A549 (cell line): ENCODE results near the gene TRH.

Experiments
- BHLHE40 ChIP-seq: IDR thresholded peaks from 2 replicates; pipeline ENCODE4 v1.6.1; 2012; ENCODE audit warnings: low read depth, low read length, inconsistent platforms
- HDAC2 ChIP-seq: fragments of 200-600 bp; sonication (generic); IDR thresholded peaks from 2 replicates; pipeline ENCODE4 v1.6.1; 2016
- ZSCAN20 ChIP-seq: fragments of 250-450 bp; sonication (Bioruptor Pico); IDR thresholded peaks from 2 replicates; pipeline ENCODE4 v1.8.0; 2022; ENCODE audit warnings: mild to moderate bottlenecking, moderate library complexity
- TF ChIP-seq, protein P1 (sequence below): fragments of >200 bp; sonication (Bioruptor Twin); formaldehyde crosslinking; IDR thresholded peaks from 3 replicates; pipeline ENCODE4 v1.5.1; 2016
- TF ChIP-seq, protein P2 (sequence below): IDR thresholded peaks from 2 replicates; pipeline ENCODE4 v1.6.1; 2012

DNA sequence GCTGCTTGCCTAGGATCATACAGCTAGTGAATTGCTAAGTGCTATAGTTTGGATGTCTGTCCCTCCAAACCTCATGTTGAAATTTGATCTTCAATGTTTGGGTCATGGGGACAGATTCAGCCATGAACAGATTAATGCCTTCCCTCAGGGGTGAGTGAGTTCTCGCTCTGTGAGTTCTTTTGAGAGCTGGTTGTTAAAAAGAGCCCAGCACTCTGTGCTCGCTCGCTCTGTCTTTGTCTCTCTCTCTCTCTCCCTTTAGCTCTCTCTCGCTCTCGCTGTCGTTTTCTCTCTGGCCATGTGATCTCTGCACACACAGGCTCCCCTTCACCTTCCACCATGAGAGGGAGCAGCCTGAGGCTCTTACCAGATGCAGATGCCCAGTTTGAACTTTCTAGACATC is 14.9 kb downstream of the TRH start:
- TF ChIP-seq HDAC2, result no peak
- TF ChIP-seq, protein P1, sequence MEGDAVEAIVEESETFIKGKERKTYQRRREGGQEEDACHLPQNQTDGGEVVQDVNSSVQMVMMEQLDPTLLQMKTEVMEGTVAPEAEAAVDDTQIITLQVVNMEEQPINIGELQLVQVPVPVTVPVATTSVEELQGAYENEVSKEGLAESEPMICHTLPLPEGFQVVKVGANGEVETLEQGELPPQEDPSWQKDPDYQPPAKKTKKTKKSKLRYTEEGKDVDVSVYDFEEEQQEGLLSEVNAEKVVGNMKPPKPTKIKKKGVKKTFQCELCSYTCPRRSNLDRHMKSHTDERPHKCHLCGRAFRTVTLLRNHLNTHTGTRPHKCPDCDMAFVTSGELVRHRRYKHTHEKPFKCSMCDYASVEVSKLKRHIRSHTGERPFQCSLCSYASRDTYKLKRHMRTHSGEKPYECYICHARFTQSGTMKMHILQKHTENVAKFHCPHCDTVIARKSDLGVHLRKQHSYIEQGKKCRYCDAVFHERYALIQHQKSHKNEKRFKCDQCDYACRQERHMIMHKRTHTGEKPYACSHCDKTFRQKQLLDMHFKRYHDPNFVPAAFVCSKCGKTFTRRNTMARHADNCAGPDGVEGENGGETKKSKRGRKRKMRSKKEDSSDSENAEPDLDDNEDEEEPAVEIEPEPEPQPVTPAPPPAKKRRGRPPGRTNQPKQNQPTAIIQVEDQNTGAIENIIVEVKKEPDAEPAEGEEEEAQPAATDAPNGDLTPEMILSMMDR, result no peak
- TF ChIP-seq BHLHE40, result no peak
- TF ChIP-seq ZSCAN20 (CRISPR knock-in tag), result no peak
- TF ChIP-seq, protein P2, sequence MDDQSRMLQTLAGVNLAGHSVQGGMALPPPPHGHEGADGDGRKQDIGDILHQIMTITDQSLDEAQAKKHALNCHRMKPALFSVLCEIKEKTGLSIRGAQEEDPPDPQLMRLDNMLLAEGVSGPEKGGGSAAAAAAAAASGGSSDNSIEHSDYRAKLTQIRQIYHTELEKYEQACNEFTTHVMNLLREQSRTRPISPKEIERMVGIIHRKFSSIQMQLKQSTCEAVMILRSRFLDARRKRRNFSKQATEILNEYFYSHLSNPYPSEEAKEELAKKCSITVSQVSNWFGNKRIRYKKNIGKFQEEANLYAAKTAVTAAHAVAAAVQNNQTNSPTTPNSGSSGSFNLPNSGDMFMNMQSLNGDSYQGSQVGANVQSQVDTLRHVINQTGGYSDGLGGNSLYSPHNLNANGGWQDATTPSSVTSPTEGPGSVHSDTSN, result no peak
